GM19438 (cell line): ENCODE measurements around the gene UBASH3A.

Source experiments
- ATAC-seq: cut with Tn5 transposase; IDR thresholded peaks from one replicate; pipeline ENCODE4 v1.9.1; 2021; ENCODE audit warnings: low read depth; ENCODE audit not compliant: unreplicated experiment

The UBASH3A gene

DNA sequence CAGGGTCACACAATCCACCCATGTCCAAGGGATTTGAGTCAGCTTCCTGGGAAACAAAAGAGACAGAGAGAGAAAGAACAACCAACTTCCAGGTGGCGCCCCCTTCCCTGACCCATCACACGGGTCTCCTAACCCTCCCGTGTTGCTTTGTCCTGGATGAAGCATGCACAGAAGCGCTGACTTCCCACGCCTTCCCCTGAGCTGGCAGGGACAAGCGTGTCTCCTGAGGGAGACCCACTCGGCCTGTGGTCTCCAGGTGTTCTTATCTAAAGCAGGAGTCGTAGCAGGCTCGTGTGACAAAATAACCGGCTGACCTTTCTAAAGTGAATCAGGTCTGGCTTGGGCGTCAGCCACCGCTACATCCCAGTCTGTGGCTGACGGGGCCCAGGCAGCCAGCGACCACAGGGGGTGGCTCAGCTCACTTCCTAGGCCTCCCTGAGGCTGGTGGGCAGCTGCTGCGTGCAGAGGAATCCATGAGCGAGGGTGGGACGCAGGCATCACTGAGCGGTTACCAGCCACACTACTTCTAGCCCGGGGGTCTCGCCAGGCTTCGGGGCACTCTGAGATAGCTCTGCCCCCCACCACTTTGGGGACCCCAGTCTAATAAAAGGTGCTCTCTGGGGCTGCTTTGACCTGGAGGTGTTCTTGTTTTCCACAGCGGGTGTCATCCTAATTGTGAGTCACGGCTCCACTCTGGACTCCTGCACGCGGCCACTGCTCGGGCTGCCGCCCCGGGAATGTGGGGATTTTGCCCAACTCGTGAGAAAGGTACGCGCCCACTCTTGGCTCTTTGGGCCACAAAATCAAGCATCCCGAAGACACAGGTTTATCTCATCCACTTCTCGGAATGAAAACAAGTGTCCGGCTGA lies 40.4 kb downstream of the UBASH3A start:
- ATAC-seq, result no peak

GRCh38 chr21:42444745-42445059 lies 41.0 kb downstream of the UBASH3A start:
- ATAC-seq, result no peak

GRCh38 chr21:42445311-42445710 lies 41.6 kb downstream of the UBASH3A start:
- ATAC-seq, result no peak

DNA sequence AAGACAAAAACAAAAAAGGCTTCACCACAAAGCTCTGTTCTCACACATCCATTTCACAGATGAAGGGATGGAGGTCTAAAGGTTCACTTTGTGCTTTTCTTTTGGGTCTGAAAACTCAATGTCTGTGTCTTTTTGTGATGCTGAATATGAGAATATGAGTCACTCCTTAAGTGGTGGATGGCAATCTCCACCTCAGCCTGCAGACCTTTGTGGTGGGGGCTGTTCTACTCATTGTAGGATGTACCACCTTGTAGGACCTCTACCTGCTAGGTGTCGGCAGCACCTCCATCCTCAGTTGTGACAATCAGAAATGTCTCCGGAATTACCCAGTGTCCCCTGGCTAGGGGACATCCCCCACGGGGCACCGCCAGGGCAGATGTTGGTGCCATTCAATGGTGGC lies 42.8 kb downstream of the UBASH3A start:
- no peak for ATAC-seq

DNA sequence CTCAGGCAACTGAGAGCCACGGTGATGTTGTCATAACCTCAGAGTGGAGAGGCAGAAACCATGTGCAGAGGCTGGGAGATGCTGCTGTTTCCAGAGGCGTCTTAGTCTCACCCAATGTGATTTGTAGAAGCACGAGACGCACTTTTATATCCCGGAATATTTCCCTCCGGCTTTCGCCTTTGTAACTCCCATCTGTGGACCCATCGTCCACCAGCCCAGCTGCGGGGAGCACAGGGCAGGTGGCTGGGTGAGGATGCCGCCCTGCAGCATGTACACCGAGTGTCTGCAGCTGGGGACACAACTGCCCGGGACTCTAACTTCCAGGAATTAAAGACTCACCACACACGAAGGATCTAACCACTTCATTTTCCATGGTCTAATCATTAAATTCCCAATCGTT lies 43.5 kb downstream of the UBASH3A start:
- ATAC-seq, result no peak

DNA sequence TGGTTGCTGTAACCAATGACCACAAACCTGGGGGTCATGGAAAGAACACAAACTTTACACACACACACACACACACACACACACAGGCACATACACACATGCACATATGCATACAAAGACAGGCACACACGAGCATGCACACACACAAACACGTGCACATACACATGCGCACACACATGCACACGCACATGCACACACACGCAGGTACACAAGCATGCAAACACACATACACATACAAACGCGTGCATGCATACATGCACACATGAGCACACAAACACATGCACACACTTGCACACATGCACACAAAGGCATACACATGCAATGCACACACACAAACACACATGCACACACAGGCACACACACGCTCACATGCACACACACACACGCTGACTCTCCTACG lies 44.0 kb downstream of the UBASH3A start:
- ATAC-seq, result no peak

DNA sequence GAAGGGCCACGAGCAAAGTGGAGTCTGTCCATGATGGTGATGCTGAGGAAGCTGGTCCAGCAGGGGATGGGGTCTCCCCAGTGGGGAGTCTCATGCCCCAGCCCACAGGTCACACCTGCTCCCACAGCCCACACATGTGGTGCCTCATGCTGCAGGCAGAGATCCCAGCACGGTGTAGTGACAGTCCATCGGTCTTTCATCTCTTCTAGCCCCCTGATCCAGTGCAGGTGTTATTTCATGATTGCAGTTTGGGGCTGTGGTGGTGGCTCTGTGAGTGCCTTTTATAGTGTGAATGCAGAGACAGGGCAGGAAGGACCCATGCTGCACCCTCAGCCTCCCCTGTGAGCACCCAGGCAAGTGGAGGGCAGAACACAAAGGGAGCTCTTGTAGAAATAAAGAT lies 45.0 kb downstream of the UBASH3A start:
- no peak for ATAC-seq

- no peak for ATAC-seq
Observed at GRCh38 chr21:42451941-42452340, 48.2 kb downstream of the UBASH3A start.

DNA sequence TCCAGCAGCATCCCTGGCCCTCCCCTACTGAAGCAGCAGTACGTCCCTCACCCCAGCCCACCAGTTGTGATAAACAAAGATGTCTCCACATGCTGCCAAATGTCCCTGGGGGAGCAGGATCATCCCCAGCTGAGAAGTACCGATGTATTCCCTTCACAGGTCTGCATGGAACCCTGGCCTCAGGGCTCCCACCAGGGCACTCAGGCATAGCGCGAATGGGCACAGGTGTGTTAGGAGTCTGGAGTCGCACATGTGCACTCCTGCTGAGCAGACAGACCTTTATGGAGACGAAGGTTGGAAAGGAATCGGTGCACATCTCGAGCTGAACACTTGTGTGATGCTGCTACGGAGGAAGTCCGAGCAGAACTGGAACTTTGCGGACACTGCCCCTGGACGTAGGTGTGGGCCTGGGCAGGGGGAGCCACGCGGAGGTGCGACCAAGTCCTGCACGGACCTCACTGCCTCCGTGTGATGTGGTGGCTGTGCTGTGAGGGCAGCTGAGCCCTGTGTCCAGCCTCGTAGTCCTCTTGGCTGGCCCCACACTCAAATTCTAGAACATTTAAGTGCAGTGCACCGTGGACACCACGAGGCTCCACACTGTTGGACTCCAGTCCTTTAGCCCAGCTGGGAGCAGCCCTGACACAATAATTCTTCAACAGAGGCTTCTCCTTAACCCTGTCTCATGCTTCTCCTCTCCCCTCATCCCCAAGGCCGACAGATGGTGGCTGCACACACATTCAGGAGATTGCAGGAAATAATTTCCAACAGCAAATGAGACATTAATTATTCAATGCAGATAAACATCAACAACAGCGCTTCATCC lies 48.9 kb downstream of the UBASH3A start:
- no peak for ATAC-seq

GRCh38 chr21:42453224-42453985 lies 49.7 kb downstream of the UBASH3A start:
- ATAC-seq, result no peak

GRCh38 chr21:42453986-42454570 lies 50.4 kb downstream of the UBASH3A start:
- no peak for ATAC-seq

DNA sequence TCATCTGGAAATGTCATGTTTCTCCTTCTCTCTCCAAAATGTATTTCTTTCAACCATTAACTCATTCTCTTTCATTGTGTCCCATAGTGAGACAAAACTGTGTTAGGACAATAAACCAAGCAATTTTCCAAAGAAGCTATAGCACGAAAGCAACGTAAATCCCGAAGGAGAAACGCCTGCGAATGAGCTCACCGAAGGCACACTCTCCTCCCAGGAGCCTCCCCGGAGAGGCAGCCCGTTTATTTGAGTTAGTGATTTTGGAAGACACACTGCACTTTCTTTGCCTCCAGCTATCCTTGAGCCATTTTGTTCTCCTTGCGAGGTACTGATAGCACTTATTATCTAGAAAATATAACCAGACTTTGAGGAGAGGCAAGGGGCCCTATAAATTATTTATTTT lies 51.1 kb downstream of the UBASH3A start:
- no peak for ATAC-seq

DNA sequence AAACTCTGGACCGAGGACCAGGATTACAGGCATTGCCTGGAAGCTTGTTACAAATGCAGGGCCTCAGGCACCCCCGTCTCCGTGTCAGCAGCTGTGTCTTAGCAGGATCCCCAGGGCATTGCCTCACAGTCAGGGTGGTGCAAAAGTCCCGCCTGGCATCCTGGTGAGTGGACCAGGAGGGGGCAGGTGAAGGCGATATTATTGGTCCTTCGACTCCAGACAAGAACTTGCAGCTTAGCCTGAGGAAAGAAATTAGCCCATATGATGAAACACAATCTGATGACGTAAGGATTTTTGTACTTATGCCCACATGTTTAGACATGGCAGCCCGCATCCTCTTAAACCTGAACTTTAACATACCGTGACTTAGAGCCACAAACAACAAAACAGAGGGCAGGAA lies 51.5 kb downstream of the UBASH3A start:
- ATAC-seq, result no peak

GRCh38 chr21:42455754-42456440 lies 52.2 kb downstream of the UBASH3A start:
- no peak for ATAC-seq

DNA sequence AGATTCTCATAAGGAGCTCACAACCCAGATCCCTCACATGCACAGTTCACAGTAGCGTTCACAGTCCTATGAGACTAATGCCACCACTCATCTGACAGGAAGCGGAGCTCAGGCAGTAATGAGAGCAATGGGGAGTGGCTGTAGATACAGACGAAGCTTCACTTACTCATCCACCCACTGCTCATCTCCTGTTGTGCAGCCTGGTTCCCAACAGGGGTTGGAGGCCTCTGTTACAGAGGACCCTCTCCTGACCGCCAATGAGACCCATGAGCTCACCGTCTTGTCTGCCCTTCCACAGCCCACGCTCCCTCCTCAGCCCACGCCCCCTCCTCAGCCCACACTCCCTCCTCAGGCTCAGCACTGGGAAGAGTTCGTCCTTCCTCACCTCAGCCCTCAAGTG lies 52.8 kb downstream of the UBASH3A start:
- no peak for ATAC-seq

DNA sequence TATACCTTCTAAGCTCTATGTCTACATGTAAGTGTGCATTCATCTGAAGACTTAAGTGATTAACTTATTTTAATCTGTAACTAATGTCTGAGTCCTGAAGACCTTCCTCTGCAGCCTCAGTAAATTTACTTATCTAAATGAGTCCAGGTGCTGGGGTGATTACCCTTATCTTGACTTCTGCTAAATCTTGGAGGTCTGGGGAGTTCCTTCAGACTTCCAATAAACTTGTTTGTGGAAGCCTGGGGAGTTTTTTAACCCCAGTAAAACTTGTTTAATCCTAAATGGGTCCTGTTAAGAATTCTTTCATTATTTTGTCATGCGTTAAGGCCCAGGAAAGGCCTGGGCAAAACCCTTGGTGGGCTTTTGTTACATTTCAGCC lies 55.4 kb downstream of the UBASH3A start:
- ATAC-seq, result no peak

- ATAC-seq, result no peak
Observed at GRCh38 chr21:42459546-42460215, 56.0 kb downstream of the UBASH3A start.

DNA sequence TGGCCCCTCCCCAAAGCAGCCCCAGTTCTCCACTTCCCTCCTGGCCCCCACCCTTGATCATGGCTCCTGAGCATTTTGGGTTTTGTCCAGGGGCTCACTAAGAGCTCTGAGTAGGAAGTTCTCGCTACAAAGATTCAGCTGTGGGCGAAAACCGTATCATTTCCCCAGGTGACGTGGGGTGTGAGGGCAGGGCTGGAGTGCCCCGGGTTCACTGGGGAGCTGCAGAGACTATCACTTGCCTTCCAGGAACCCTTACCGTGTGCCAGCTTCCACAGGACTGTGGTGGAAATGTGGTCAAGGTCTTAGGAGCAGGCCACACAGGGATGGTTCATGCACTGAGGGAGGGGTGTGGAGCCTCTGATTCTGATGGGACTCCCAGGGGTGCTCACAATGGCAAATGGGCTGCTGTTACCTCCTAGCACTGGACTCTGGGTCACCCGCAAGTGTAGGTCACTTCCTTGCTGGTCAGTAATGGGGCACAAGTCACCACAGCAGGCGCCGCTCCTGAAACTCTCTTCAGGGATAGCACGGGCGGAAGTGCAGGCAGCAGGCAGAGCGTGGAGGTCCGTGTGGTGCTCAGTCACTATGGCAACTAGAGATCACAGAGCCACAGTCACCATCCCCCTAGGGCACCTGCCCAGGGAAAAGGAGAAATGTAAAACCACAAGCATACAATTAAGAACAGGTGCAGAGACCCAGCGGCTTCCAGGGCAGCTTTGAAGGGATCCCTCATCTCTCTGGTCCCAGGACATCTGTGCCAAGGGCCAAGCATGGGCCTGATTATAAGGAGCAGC lies 56.9 kb downstream of the UBASH3A start:
- peak; percentile 51 for ATAC-seq

GRCh38 chr21:42461185-42461520 lies 57.5 kb downstream of the UBASH3A start:
- no peak for ATAC-seq
